GM19372 (cell line): Measurements from ENCODE around the gene TMTC2.

Source experiments
- ATAC-seq: cut with Tn5 transposase; IDR thresholded peaks from one replicate; pipeline ENCODE4 v1.9.1; 2021; ENCODE audit warnings: mild to moderate bottlenecking, low read depth, moderate library complexity; ENCODE audit not compliant: unreplicated experiment

The TMTC2 gene

GRCh38 chr12:82872088-82872487 lies 185.4 kb downstream of the TMTC2 start:
- ATAC-seq = no peak

GRCh38 chr12:82873309-82873708 lies 186.6 kb downstream of the TMTC2 start:
- no peak for ATAC-seq

GRCh38 chr12:82873951-82874350 lies 187.2 kb downstream of the TMTC2 start:
- ATAC-seq = no peak

- ATAC-seq = no peak
Measured at GRCh38 chr12:82874945-82875344, 188.2 kb downstream of the TMTC2 start.

- no peak for ATAC-seq
Measured at GRCh38 chr12:82876075-82876474, 189.4 kb downstream of the TMTC2 start.

DNA sequence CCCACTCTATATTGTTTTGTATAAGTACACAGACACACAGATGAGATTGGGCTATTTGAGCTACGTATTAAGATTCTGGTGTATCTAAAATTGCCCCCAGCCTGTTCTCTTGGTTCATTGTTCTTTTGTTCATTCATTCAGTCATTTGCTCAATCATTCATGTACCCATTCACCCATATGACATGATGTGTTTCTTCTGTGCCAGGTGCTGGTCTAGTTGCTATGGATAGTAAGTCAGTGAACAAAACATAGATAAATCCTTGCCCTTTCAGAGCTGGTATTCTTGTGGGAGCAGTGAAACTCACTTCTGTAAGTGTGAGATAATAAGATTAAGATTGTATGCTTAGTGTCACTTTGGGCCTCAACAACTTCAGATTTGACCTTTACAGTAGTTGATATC lies 191.3 kb downstream of the TMTC2 start:
- ATAC-seq = no peak

DNA sequence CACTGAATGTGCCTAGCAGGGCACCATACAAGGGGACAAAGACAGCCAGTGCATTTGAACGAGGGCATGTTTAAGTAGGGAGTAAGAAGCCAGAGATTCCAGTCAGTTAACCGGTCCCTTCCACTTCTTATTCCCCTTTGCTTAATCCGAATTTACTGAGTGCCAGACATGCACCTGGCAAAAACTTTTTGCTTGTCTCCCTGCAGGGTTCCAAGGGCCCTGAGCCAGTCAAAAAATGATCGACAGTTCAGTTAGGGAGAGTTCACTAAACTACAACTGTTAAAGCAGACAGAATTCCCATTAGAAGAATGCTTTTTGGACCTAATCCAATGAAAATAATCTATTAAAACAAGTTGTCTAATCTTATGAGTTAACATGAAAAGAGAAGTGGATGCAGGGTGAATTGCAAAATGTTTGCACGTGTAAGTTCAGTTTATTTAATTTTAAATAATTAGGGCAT lies 193.8 kb downstream of the TMTC2 start:
- no peak for ATAC-seq

- ATAC-seq = no peak
Measured at GRCh38 chr12:82883394-82884355, 197.0 kb downstream of the TMTC2 start.

GRCh38 chr12:82886671-82887340 lies 200.1 kb downstream of the TMTC2 start:
- ATAC-seq = no peak

DNA sequence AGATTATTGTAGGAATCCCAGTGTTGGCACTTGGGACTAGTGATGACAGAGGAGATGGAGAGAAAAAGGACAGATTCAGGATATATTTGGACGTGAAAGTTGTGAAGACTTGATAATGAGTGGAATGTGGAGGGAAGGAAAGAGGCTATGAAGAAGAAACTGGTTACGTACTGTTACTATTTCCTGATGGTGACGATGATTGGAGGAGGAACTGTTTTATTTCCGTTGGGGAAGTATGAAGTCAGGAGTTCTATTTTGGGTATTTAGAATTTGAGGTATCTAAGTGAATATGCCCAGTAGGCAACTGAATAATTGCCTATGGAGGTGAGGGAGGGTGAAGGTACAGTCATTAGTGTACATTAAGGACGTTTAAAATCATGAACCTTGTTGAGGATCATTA lies 207.2 kb downstream of the TMTC2 start:
- ATAC-seq = no peak

- no peak for ATAC-seq
Measured at GRCh38 chr12:82896277-82896676, 209.6 kb downstream of the TMTC2 start.

- ATAC-seq = no peak
Measured at GRCh38 chr12:82896979-82897378, 210.3 kb downstream of the TMTC2 start.

DNA sequence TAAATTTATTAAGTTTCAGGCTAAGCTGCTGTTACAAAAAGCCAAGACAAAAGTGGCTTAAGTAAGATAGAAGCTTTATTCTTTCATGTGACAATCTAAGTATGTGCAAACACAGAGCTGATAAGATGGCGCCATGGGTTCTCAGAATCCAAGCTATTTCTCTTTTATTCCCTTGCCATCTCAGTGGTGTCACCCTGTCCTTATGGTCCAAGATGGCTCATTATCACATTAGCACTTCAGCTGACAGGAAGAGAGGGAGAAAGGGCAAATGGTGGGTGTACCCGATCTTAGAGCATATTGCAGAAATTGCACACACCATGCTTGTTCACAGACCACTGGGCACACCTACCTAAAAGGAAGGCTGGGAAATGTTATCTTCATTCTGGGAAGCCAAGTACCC lies 211.7 kb downstream of the TMTC2 start:
- ATAC-seq = no peak

DNA sequence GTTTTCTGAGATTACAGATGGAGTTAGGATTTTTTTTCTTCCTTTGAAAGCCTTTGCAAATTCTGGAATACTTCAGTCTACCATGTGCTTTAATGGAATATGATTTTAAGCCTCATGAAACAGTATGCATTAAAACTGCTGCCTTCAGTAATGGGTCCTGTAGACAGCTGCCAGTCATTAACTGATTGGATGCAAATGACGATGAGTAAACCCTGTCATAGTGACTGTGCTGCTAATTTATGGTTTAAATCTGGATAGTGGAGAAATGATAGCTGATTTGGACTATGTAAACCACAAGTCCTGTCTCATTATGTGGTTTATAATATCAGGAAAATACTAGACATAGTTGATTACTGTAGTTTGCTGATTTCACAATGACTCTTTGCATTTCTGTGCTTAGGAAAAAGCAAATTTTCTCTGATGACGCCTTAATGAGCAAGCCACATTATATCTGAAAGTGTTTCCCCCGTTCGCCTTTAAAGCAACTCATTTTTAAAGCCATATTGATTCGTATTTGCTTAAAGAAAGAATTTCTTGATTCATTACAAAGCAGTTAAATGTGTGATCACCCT lies 217.6 kb downstream of the TMTC2 start:
- ATAC-seq = no peak

DNA sequence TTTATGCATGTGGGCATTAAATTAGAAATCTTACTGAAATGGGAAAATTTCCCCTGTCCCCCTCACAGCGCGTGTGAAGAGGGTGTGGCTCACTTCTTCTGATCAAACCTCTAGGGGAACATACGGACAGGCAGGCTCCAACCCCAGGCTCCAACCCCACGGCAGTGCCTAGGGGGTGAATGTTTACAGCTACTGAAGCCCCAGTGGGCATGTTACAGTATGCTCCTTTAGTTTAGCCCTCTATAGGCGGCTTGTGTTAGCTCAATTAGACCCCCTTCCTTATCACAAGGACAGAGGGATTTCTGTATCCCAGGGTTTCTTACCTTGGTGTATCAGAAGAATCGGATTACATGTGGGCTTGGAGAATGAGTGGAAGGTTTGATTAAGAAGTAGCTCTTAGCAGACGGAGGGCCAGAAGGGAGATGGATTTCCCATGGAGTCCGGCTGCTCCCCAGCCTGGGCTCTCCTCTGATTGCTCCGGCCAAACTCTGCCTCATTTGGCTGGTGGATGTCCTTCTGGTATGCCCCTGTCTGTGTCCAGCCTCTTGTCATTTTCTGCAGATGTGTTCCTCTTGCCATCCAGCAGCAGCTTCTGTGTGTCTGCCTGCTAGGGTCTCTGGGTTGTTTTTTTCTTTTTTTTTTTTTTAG lies 223.7 kb downstream of the TMTC2 start:
- no peak for ATAC-seq

DNA sequence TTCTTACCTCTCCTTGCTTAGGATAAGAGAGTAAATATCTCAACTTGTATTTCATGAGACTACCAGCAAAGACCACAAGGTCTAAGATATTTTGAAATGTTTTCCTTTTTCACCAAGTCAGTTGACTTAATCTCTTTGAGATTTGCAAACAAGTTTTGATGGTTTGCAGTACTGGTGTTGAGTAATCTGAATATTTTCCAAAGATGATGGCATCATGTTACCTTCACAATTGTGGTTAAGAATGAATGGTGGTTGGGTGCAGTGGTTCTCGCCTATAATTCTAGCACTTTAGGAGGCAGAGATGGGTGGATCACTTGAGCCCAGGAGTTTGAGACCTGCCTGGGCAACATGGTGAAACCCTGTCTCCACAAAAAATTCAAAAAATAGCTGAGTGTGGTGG lies 225.7 kb downstream of the TMTC2 start:
- no peak for ATAC-seq

DNA sequence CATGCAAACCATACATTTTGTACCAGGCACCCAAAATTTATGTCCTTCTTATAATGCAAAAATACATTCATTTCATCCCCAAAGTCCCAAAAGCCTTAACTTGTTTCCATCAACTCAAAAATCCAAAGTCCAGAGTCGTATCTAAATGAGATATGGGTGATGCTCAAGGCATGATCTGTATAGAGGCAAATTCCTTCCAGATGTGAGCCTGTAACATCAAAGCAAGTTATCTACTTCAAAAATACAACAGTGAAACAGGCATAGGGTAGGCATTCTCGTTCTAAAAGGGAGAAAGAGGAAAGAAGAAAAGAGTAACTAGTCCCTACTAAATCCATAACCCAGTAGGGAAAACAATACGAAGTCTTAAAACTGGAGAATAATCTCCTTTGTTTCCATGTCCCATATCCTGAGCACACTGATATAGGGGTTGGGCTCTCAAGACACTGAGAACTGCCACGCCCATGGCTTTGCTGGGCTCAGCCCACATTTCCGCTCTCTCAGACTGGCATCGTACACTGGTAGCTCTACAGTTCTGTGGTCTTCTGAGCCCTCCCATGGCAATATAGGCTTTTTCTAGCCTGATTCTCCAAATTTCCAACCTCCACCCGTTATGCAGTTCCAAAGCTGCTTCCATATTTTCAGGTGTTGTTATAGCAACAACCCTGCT lies 232.8 kb downstream of the TMTC2 start:
- no peak for ATAC-seq

GRCh38 chr12:82923935-82924334 lies 237.2 kb downstream of the TMTC2 start:
- ATAC-seq = no peak

DNA sequence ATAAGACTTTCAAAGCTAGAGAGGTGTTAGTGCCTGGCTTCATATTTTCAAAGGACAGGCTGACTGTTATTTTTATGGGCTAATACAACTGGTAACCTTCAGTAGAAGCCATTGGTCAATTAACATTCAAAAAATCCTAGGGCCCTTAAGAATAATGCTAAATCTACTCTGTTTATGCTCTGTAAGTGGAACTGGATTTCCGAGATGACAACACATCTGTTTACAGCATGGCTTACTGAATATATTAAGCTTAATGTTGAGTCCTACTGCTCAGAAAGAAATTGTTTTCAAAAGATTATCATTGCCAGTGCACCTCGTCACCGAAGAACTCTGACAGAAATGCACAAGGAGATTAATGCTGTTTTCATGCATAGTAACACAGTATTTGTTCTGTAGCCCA lies 239.9 kb downstream of the TMTC2 start:
- no peak for ATAC-seq

DNA sequence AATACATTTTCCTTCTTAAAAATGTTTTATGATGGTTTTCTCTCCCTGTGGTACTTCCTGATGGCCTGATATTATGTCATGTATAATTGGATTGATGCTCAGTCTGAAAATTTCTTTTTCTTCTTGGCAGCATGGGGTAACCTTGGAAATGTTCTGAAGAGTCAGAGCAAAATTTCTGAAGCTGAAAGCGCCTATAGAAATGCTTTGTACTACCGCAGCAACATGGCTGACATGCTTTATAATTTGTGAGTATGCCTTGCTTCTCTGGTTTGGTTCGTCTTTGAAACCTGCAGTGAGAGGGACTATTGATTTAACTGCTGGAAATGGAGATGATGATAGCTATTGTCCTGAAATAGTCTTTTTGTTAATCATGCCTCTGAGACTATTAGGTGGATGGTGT lies 243.6 kb downstream of the TMTC2 start:
- ATAC-seq = no peak
